Ectodermal cell (in vitro differentiated cells): ENCODE data around the gene CALN1.
"Not testable (repeated sequence)": the region's sequence is repeated elsewhere in the genome, so short reads cannot be mapped to it uniquely, and the experiment has no call there.

Source experiments
- H3K27ac ChIP-seq: 2 replicates; pipeline ENCODE4 v1.7.0; 2013; ENCODE audit warnings: mild to moderate bottlenecking, low read depth, low read length; ENCODE audit not compliant: insufficient read depth, poor library complexity, severe bottlenecking
- H3K27me3 ChIP-seq: 2 replicates; pipeline ENCODE4 v1.7.0; 2013; ENCODE audit warnings: mild to moderate bottlenecking, low read length; ENCODE audit not compliant: insufficient read depth, control insufficient read depth, poor library complexity, severe bottlenecking
- H3K36me3 ChIP-seq: one replicate; pipeline ENCODE4 v1.7.0; 2013; ENCODE audit warnings: low read length; ENCODE audit not compliant: control insufficient read depth, insufficient read depth
- H3K4me1 ChIP-seq: one replicate; pipeline ENCODE4 v1.7.0; 2013; ENCODE audit warnings: low read length; ENCODE audit not compliant: control insufficient read depth, insufficient read depth
- H3K4me3 ChIP-seq: 2 replicates; pipeline ENCODE4 v1.7.0; 2013; ENCODE audit warnings: low read depth, low read length, control low read depth; ENCODE audit not compliant: insufficient read depth
- H3K9me3 ChIP-seq: 2 replicates; pipeline ENCODE4 v1.7.0; 2013; ENCODE audit warnings: mild to moderate bottlenecking, low read length, moderate library complexity; ENCODE audit not compliant: control insufficient read depth
- WGBS, 2 experiments: methylation state at CpG; one replicate each; pipeline ENCODE4 v1.1.7; 2013; ENCODE audit warnings: missing lambda C conversion rate in 2 of 2; 5-methylcytosine and 5-hydroxymethylcytosine counted together

CALN1 gene

DNA sequence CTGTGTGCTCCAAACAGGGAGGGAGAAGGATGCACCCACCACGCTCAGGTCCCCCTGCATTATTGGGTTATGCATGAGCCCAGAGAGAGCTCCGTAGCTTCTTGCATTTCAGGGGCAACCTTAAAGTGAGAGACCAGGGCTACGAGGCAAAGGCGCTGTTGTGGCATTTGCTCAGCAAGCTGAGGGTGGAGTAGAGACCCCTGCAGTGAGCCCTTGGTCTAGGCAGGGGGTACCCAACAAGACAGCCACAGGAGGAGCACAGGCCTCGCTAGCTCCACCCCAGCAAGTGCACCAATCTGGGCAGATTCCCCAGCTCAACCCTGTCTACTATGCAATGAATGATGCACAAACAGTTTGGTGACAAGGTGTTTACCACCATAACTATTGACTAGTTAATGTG, 198.4 kb downstream of the CALN1 start:
- Histone ChIP-seq H3K36me3 (no peaks in the 10 kb centered on the region), H3K27me3 (no peaks in the 10 kb centered on the region), H3K9me3 (no peaks in the 10 kb centered on the region), H3K4me3 (no peak overlapping the region), H3K27ac (no peak overlapping the region), H3K4me1 (no peaks in the 10 kb centered on the region)
- WGBS, 2 experiments = 76 to 77% methylated on average over 5 of the region's 5 CpGs

DNA sequence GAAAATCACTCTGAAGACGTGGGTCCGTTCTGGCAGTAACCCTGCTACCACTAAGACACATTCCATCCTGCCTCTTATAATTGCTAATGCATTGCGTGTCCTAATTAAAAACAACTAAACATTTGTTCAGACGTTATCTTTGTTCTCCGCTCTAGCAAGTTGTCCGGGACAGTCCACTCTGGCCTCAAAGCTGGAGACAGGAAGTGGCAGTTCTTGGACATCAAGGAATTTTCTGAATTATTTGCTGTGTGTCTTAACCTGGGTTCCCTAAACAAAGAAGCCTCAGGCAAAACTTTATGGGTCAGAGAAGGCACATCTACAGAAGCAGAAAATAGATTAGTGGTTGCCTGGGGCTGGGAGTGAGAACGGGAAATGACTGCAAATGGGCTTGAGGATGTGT, 199.1 kb downstream of the CALN1 start:
- 95 to 97% methylated on average over 7 of the region's 7 CpGs for WGBS, 2 experiments
- no peaks in the 10 kb centered on the region for H3K36me3 ChIP-seq
- no peaks in the 10 kb centered on the region for H3K4me1 ChIP-seq
- no peaks in the 10 kb centered on the region for H3K27me3 ChIP-seq
- H3K4me3 ChIP-seq = no peak overlapping the region
- H3K9me3 ChIP-seq = no peaks in the 10 kb centered on the region
- H3K27ac ChIP-seq = no peak overlapping the region

DNA sequence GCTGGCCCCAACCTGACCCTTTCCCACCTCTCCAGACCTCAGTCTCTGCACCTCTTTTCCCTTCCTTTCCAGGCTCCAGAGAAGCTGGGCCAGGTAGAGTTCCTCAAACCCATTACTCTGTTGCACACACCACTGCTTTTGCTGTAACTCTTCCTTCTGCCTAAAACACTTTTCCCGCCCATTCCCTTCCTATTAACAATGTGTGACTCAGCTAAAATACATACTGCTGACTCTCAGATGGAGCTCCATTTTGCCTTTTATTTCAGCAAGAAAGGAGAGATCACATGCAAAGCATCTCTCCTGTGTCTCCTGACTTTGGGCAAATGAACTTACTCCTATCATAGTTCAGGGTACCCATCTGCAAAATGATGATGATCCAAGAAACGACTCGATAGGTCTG, 201.0 kb downstream of the CALN1 start:
- H3K27me3 ChIP-seq = no peaks in the 10 kb centered on the region
- no peak overlapping the region for H3K27ac ChIP-seq
- no peaks in the 10 kb centered on the region for H3K4me1 ChIP-seq
- H3K9me3 ChIP-seq = no peaks in the 10 kb centered on the region
- no peaks in the 10 kb centered on the region for H3K36me3 ChIP-seq
- WGBS, 2 experiments = 92 to 96% methylated on average over 3 of the region's 3 CpGs
- H3K4me3 ChIP-seq = no peak overlapping the region

DNA sequence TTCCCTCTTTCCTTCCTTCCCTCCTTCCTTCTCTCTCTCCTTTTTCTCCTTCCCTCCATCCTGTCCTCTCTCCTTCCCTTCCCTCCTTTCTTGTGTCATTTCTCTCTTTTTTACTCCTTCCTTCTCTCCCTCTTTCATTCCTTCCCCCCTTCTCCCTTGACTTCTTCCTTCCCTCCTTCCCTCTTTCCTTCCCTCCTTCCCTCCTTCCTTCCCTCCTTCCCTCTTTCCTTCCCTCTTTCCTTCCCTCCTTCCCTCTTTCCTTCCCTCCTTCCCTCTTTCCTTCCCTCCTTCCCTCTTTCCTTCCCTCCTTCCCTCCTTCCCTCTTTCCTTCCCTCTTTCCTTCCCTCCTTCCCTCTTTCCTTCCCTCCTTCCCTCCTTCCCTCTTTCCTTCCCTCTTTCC, 203.1 kb downstream of the CALN1 start:
- H3K27ac ChIP-seq, H3K36me3 ChIP-seq, H3K4me1 ChIP-seq, H3K27me3 ChIP-seq, H3K9me3 ChIP-seq, H3K4me3 ChIP-seq: not testable (repeated sequence)

DNA sequence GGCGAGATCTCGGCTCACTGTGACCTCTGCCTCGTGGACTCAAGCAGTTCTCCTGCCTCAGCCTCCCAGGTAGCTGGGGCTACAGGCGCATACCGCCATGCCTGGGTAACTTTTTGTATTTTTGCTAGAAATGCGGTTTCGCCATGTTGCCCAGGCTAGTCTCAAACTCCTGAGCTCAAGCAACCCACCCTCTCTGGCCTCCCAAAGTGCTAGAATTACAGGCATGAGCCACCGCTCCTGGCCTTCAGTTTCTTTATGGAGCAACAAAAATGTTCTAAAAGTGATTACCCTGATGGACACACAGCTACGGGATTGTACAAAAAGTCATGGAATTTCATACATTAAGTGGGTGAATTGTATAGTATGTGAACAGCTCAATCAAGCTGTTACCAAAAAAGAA, 216.0 kb downstream of the CALN1 start:
- WGBS, 2 experiments = 90 to 93% methylated on average over 9 of the region's 9 CpGs
- no peaks in the 10 kb centered on the region for H3K4me1 ChIP-seq
- no peak overlapping the region for H3K4me3 ChIP-seq
- H3K36me3 ChIP-seq = no peaks in the 10 kb centered on the region
- H3K27me3 ChIP-seq = no peaks in the 10 kb centered on the region
- H3K27ac ChIP-seq = no peak overlapping the region
- no peaks in the 10 kb centered on the region for H3K9me3 ChIP-seq

DNA sequence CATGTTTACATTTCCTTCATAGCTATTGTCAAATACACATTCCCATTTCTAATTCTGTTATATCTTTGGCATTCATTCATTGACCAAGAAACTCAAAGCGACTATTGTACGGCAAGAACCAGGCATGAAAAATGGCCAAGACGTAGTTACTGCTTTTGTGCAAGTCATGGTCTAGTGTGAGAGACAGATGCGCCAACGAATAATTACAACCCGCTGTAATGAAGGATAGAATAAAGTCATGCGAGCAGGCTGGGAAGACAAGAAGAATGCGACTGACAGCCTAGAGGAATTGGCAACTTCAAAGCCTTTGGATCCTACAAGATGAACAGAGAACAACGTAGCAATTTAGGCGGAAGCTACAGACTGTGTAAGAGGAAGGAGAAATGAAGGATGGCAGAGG, 221.2 kb downstream of the CALN1 start:
- H3K27ac ChIP-seq = no peak overlapping the region
- WGBS, 2 experiments = 86 to 87% methylated on average over 10 of the region's 10 CpGs
- no peaks in the 10 kb centered on the region for H3K4me1 ChIP-seq
- no peaks in the 10 kb centered on the region for H3K36me3 ChIP-seq
- no peaks in the 10 kb centered on the region for H3K9me3 ChIP-seq
- H3K4me3 ChIP-seq = no peak overlapping the region
- no peaks in the 10 kb centered on the region for H3K27me3 ChIP-seq

DNA sequence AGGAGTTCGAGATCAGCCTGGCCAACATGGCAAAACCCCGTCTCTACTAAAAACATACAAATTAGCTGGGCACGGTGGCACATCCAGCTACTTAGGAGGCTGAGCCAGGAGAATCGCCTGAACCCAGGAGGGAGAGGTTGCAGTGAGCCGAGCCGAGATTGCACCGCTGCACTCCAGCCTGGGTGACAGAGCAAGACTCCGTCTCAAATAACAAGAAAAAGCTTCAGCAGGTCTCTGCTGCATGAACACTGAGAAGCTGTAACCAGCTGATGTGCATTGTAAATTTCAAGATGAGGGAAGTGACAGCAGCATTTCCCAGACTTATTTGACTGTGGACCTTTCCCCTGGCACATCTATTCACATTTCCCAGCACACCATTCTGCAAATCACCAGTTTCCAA, 222.0 kb downstream of the CALN1 start:
- Histone ChIP-seq H3K27ac (no peak overlapping the region), H3K4me3 (no peak overlapping the region), H3K9me3 (no peaks in the 10 kb centered on the region), H3K36me3 (no peaks in the 10 kb centered on the region), H3K27me3 (no peaks in the 10 kb centered on the region), H3K4me1 (no peaks in the 10 kb centered on the region)
- 92% methylated on average over 8 of the region's 8 CpGs for WGBS, 2 experiments

DNA sequence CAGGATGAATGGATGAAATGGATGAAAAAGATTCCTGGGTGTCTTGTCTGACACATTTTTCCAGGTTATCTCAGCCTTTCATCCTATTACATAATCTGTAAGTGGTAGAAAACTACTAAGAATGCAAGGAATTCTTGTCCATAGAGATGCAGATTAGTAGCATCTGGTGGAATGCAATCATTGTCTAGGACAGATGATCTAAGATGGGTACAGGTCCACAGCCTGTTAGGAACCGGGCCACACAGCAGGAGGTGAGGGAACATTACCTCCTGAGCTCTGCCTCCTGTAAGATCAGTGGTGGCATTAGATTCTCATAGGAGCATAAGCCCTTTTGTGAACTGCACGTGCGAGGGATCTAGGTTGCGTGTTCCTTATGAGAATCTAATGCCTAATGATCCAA, 225.0 kb downstream of the CALN1 start:
- no peaks in the 10 kb centered on the region for H3K36me3 ChIP-seq
- H3K9me3 ChIP-seq = no peaks in the 10 kb centered on the region
- H3K4me1 ChIP-seq = no peaks in the 10 kb centered on the region
- H3K27ac ChIP-seq = no peak overlapping the region
- no peak overlapping the region for H3K4me3 ChIP-seq
- 74 to 82% methylated on average over 4 of the region's 4 CpGs for WGBS, 2 experiments
- H3K27me3 ChIP-seq = no peaks in the 10 kb centered on the region

DNA sequence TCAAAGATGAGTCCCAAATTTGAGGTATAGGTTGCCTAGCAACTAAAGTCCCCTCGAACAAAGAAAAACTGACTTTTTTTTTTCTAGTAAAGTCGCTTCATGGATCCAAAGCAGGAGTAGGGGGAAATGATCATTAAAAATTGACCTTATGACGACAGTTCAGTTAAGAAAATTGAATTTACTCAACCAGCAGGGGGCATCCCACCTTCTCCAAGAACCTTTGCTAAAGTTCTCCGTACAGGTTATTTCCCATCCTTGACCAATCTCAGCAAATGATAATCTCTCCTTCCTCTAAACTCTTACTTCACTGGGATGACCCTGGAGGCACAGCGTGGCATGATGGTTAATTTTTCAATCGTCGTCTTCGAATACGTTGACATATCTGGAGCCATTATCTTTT, 228.3 kb downstream of the CALN1 start:
- Histone ChIP-seq H3K27me3 (no peaks in the 10 kb centered on the region), H3K36me3 (no peaks in the 10 kb centered on the region), H3K27ac (no peak overlapping the region), H3K4me1 (no peaks in the 10 kb centered on the region), H3K4me3 (no peak overlapping the region), H3K9me3 (no peaks in the 10 kb centered on the region)
- WGBS, 2 experiments = 86 to 88% methylated on average over 9 of the region's 9 CpGs

DNA sequence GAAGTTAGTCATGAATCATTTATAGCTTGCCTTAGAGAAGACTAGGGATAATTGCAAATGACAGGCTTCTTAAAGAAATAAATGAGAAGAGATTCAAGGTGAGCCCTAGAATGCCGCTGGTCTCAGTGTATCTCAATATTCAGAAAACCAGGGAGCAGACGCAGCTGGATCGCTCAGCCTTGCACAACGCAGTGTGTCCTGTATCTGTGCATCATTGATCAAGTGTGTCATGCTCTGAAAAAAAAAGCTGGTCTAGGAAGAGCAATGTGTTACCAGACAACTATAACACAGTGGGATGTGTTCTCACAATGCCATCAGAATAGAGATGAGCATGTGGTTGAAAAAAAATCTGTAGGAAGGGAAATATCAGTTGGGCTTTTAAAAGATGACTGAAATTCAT, 230.1 kb downstream of the CALN1 start:
- no peak overlapping the region for H3K27ac ChIP-seq
- no peaks in the 10 kb centered on the region for H3K27me3 ChIP-seq
- H3K4me1 ChIP-seq = no peaks in the 10 kb centered on the region
- WGBS, 2 experiments = 94 to 97% methylated on average over 4 of the region's 4 CpGs
- H3K9me3 ChIP-seq = no peaks in the 10 kb centered on the region
- H3K36me3 ChIP-seq = no peaks in the 10 kb centered on the region
- no peak overlapping the region for H3K4me3 ChIP-seq

DNA sequence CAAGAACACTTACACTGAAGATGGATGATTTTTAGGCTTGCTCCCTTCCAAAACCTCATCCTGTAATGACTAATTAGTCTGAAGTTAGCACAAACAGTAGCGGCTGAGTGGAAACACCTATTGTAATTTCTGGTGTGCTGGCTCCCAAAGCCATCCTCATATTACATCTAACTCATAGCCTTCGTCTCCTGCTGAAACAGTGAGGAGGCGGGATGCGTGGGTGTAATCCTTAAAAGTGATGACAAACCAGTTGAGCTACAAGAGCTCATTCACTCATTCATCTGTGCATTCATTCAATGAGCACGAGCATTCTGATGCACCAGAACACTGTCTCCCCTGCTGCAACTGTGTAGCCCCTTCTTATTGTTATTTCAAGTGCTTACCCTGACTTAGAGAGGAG, 235.3 kb downstream of the CALN1 start:
- Histone ChIP-seq H3K4me1 (no peaks in the 10 kb centered on the region), H3K27me3 (no peaks in the 10 kb centered on the region), H3K4me3 (no peak overlapping the region), H3K36me3 (no peaks in the 10 kb centered on the region), H3K9me3 (no peaks in the 10 kb centered on the region), H3K27ac (no peak overlapping the region)
- 89 to 94% methylated on average over 5 of the region's 5 CpGs for WGBS, 2 experiments
